Astrocyte of the spinal cord (primary cell): ENCODE data around the gene TEX53.

Source experiments
- DNase-seq: peaks from one replicate; pipeline ENCODE4 v3.0.0; 2011; ENCODE audit warnings: low read depth, low spot score
- H3K4me3 ChIP-seq: 2 replicates; pipeline ENCODE4 v1.5.1; 2011; ENCODE audit warnings: low read depth, mild to moderate bottlenecking, low read length, moderate library complexity
- in situ Hi-C: cut with HindIII; loops from 2 replicates; pipeline ENCODE4 v1.10.0; 2017; ENCODE audit warnings: low sequenced_read_pairs
- TF ChIP-seq, protein P1 (sequence below): IDR thresholded peaks from 2 replicates; pipeline ENCODE4 v1.5.1; 2012; ENCODE audit warnings: low read depth, mild to moderate bottlenecking, low read length, inconsistent platforms

TEX53 gene

DNA sequence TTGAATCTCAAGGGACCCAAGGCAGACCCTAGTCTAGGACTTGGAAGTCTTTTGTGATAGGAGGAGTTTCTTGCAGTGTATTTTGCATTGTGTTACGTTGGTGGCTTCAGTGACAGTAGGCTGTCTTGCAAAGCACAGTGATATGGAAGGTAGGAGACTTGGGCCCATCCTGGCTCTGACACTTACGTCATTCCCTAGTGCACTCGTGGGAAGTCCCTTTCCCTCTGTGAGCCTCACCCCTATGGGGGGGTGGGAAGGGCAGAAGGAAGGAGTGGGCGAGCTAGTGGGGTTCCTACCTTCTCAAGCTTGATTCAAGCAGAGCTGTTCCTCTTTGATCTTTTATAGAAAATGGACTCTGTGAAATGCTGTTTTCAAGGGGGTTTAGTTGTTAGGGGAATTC, 9.2 kb upstream of the TEX53 start:
- TF ChIP-seq, protein P1, sequence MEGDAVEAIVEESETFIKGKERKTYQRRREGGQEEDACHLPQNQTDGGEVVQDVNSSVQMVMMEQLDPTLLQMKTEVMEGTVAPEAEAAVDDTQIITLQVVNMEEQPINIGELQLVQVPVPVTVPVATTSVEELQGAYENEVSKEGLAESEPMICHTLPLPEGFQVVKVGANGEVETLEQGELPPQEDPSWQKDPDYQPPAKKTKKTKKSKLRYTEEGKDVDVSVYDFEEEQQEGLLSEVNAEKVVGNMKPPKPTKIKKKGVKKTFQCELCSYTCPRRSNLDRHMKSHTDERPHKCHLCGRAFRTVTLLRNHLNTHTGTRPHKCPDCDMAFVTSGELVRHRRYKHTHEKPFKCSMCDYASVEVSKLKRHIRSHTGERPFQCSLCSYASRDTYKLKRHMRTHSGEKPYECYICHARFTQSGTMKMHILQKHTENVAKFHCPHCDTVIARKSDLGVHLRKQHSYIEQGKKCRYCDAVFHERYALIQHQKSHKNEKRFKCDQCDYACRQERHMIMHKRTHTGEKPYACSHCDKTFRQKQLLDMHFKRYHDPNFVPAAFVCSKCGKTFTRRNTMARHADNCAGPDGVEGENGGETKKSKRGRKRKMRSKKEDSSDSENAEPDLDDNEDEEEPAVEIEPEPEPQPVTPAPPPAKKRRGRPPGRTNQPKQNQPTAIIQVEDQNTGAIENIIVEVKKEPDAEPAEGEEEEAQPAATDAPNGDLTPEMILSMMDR = no peak
- in situ Hi-C loops = no loop called here
- no peak for DNase-seq
- no peak overlapping the region for H3K4me3 ChIP-seq

DNA sequence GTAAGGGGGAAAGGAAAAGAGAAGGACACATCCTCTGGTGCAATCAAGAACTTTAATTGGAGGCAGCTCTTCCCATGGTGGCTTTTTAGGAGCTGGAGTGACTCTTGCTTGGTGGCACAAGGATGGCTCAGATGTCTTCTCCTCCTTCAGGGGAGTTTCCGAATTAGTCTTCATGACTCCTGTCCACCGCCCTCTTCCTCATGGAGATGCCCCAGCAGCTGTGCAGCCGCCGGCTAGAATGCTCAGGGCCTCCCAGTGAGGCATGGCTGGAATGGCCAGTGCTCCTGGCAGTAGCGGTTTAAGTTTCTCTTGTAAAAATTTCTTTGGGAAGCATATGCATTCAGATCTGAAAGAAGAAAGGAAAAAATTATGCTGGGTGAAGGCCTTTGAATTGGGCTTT, 8.8 kb upstream of the TEX53 start:
- H3K4me3 ChIP-seq = no peak overlapping the region
- TF ChIP-seq, protein P1 = no peak
- in situ Hi-C loops = no loop called here
- DNase-seq = no peak

DNA sequence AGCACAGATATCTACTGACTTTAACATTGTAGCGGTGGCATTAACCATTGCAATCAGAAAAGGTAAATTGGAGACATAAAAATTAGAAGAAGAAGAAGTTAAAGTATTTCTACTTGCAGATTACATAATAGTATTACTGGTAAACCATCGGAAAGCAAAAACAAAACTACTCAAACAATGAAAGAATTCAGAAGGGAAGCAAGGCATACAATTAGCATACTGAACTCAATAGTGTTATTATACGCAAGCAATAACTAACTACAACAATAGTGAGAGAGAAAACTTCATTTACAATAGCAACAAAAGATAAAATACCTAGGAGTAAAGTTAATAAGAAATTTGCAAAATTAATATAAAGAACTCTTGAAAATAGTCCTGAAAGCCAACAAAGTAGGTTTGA, 6.6 kb upstream of the TEX53 start:
- in situ Hi-C loops = no loop called here
- no peak for DNase-seq

GRCh38 chr9:114662081-114662989, 4.7 kb upstream of the TEX53 start:
- in situ Hi-C loops = no loop called here
- H3K4me3 ChIP-seq = no peak overlapping the region
- TF ChIP-seq, protein P1 = peak; percentile 86
- peak; percentile 31 for DNase-seq

More for the DNA sequence above, 6.6 kb upstream of the TEX53 start:
- no peak overlapping the region for H3K4me3 ChIP-seq
- TF ChIP-seq, protein P1 = no peak

DNA sequence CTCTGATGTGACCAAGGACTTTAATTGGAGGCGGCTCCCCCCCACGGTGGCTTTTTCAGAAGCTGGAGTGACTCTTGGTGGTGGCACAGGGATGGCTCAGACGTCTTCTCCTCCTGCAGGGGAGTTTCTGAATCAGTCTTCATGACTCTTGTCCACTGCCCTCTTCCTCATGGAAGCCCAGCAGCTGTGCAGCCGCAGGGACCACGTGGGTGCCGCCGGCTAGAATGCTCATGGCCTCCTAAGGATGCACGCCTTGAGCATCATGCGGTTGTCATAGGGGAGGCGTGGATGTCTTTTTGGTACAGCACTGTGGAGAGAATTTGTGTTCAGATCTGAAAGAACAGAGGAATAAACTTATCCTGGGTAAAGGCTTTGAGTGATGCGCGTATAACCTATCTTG, 1.3 kb downstream of the TEX53 start:
- no peak for DNase-seq
- in situ Hi-C loops = no loop called here

GRCh38 chr9:114655689-114656088, 1.9 kb downstream of the TEX53 start:
- no peak overlapping the region for H3K4me3 ChIP-seq
- in situ Hi-C loops = no loop called here
- TF ChIP-seq, protein P1 = no peak
- peak; percentile 51 for DNase-seq

More for the DNA sequence above, 1.3 kb downstream of the TEX53 start:
- H3K4me3 ChIP-seq = no peak overlapping the region
- TF ChIP-seq, protein P1 = no peak
